G401.6 (cell line): ENCODE results near the gene OR1D5.
"Not testable (repeated sequence)": the region's sequence is repeated elsewhere in the genome, so short reads cannot be mapped to it uniquely, and the experiment has no call there.

Experiments used
- FAIRE-seq: peaks from 2 replicates; lab custom pipeline; 2012; peaks lifted over from hg19 to GRCh38; lab: Jason Lieb, UNC

The OR1D5 gene

GRCh38 chr17:3032258-3033247 lies 30.9 kb downstream of the OR1D5 start:
- no peak for FAIRE-seq

- FAIRE-seq: not testable (repeated sequence)
These were observed 32.4 kb downstream of the OR1D5 start for GRCh38 chr17:3030852-3031470.

- no peak for FAIRE-seq
These were observed 33.3 kb downstream of the OR1D5 start for GRCh38 chr17:3030096-3030495.

- no peak for FAIRE-seq
These were observed 34.0 kb downstream of the OR1D5 start for GRCh38 chr17:3029213-3029913.

- no peak for FAIRE-seq
These were observed 35.4 kb downstream of the OR1D5 start for GRCh38 chr17:3027786-3028532.

GRCh38 chr17:3026856-3027751 lies 36.3 kb downstream of the OR1D5 start:
- no peak for FAIRE-seq

- no peak for FAIRE-seq
These were observed 37.1 kb downstream of the OR1D5 start for GRCh38 chr17:3026125-3026855.

GRCh38 chr17:3025421-3026124 lies 37.8 kb downstream of the OR1D5 start:
- no peak for FAIRE-seq

- no peak for FAIRE-seq
These were observed 39.1 kb downstream of the OR1D5 start for GRCh38 chr17:3024346-3024745.

- FAIRE-seq: no peak
These were observed 41.2 kb downstream of the OR1D5 start for GRCh38 chr17:3022197-3022596.

GRCh38 chr17:3020381-3020780 lies 43.0 kb downstream of the OR1D5 start:
- no peak for FAIRE-seq

- no peak for FAIRE-seq
These were observed 43.6 kb downstream of the OR1D5 start for GRCh38 chr17:3019761-3020160.

GRCh38 chr17:3017936-3018335 lies 45.5 kb downstream of the OR1D5 start:
- FAIRE-seq: no peak

- no peak for FAIRE-seq
These were observed 47.5 kb downstream of the OR1D5 start for GRCh38 chr17:3015890-3016289.

- FAIRE-seq: no peak
These were observed 50.4 kb downstream of the OR1D5 start for GRCh38 chr17:3012926-3013581.
